Peyer's patch (tissue), 4 donors: ENCODE measurements around the gene SEMA5A. TPM values are rescaled to one million over a fixed set of nuclear protein-coding genes. Genes with fewer than 3 reads are reported as not detected.

Source experiments
- DNase-seq, 3 donors: peaks; one replicate each; pipeline ENCODE4 v3.0.0-alpha.2; 2017 to 2019
- H3K27ac ChIP-seq, 4 donors: fragments of 200-600 bp; sonication (generic); one replicate each; pipeline ENCODE4 v1.5.1; 2016 to 2019
- H3K27me3 ChIP-seq, 2 donors: fragments of 200-600 bp; sonication (generic); one replicate each; pipeline ENCODE4 v1.5.1; 2019
- H3K36me3 ChIP-seq, 3 donors: fragments of 200-600 bp; sonication (generic); one replicate each; pipeline ENCODE4 v1.5.1; 2016 to 2019
- H3K4me1 ChIP-seq, 4 donors: fragments of 200-600 bp; sonication (generic); one replicate each; pipeline ENCODE4 v1.5.1; 2016 to 2019
- H3K4me3 ChIP-seq, 4 donors: fragments of 200-600 bp; sonication (generic); 1 replicate in 3 of 4; 2 replicates in 1 of 4; pipeline ENCODE4 v1.5.1; 2016 to 2019; ENCODE audit warnings: mild to moderate bottlenecking in 1 of 4
- H3K9me3 ChIP-seq, 4 donors: fragments of 200-600 bp; sonication (generic); one replicate each; pipeline ENCODE4 v1.5.1; 2016 to 2019; ENCODE audit warnings: mild to moderate bottlenecking in 1 of 4
- POLR2A ChIP-seq, 2 donors: fragments of 450-650 bp; IDR thresholded peaks; one replicate each; pipeline ENCODE4 v1.5.1; 2017; ENCODE audit warnings: antibody characterized with exemption in 2 of 2, mild to moderate bottlenecking in 2 of 2, moderate library complexity in 2 of 2
- total RNA-seq, 4 donors: library from RNA; depleted of rRNA; stranded (reverse); fragments of >200 nt; gene quantifications; one replicate each; pipeline ENCODE4 v1.1.0, GENCODE V29; 2016
- TF ChIP-seq, protein P1 (sequence below), 6 experiments: fragments of 450-650 bp in 4 of 6; fragments of 200-600 bp in 2 of 6; sonication (generic) in 1 of 6; IDR thresholded peaks; one replicate each; pipeline ENCODE4 v1.5.1; 2017 to 2019; ENCODE audit warnings: antibody characterized with exemption in 6 of 6, mild to moderate bottlenecking in 3 of 6, moderate library complexity in 1 of 6

Gene SEMA5A
- total RNA-seq, 4 donors from 2014 or later = 11.6 to 22.5 (median 18.2) TPM

DNA sequence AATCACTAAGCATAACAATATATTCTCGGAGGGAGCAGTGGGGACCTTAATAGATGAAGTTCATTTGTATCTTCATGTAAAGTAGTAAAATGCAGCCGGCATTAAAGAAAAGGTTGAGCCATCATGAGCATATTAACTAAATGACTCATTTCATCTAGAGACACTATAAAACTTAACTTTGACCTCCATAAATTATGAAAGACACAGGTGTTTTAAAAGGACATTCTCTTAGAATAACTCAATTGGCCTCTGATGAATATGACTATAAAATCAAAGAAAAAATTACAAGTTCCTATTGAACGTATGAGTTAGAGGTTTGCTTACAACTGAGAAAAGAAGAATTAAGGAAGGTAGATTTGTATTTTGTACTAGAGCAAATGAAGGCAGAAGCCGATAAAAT lies 220.3 kb downstream of the SEMA5A start:
- Histone ChIP-seq H3K4me3 (no peak overlapping the region), H3K27ac (peak overlapping the region in 2 of 4 donors; percentile 23 to 38), H3K36me3 (no peaks in the 10 kb centered on the region), H3K9me3 (no peaks in the 10 kb centered on the region), H3K4me1 (peaks cover 0 to 10% (median 0%) of the 10 kb centered on the region in 4 donors), H3K27me3 (no peaks in the 10 kb centered on the region)
- no peak for DNase-seq
- TF ChIP-seq, protein P1, sequence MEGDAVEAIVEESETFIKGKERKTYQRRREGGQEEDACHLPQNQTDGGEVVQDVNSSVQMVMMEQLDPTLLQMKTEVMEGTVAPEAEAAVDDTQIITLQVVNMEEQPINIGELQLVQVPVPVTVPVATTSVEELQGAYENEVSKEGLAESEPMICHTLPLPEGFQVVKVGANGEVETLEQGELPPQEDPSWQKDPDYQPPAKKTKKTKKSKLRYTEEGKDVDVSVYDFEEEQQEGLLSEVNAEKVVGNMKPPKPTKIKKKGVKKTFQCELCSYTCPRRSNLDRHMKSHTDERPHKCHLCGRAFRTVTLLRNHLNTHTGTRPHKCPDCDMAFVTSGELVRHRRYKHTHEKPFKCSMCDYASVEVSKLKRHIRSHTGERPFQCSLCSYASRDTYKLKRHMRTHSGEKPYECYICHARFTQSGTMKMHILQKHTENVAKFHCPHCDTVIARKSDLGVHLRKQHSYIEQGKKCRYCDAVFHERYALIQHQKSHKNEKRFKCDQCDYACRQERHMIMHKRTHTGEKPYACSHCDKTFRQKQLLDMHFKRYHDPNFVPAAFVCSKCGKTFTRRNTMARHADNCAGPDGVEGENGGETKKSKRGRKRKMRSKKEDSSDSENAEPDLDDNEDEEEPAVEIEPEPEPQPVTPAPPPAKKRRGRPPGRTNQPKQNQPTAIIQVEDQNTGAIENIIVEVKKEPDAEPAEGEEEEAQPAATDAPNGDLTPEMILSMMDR (IDR thresholded peaks at IDR 0.05) = no peak
- TF ChIP-seq POLR2A (IDR thresholded peaks at IDR 0.05) = no peak

DNA sequence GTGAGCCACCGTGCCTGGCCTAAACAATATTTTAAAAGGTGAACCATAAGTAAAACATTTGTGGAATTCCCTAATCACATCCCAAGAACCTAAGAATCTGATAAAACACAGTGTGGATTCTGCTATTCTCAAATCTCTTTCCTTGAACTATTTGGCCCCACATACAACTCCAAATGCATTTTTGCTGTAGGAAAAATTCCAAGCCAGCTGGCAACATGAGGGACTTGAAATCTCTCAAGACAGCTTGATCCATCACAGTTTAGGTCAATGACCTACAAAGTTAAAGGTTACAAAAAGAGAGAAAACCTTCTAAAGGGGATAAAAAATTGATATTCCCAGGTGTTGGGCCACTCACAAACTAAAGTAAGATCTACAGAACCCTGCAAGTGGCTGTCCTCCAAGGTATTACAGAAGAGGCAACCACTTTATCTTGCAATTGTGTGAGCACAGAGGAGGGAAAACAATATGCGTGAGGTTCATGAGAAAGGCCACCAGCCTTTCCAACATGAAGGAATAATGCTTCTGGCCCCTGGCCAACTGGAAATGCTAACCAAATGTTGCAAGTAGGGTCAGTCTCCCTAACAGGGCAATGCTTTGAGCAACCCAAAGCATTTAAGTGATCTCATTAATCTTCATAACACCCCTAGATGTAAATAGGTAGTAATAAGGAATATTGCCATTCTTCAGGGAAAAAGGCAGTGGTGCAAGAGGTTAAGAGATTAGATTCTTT lies 221.4 kb downstream of the SEMA5A start:
- TF ChIP-seq POLR2A (IDR thresholded peaks at IDR 0.05) = no peak
- TF ChIP-seq, protein P1 (IDR thresholded peaks at IDR 0.05) = no peak
- H3K9me3 ChIP-seq = no peaks in the 10 kb centered on the region
- no peaks in the 10 kb centered on the region for H3K36me3 ChIP-seq
- no peak overlapping the region for H3K27ac ChIP-seq
- H3K27me3 ChIP-seq = no peaks in the 10 kb centered on the region
- H3K4me1 ChIP-seq = peaks cover 0 to 10% (median 0%) of the 10 kb centered on the region in 4 donors
- no peak overlapping the region for H3K4me3 ChIP-seq
- no peak for DNase-seq

DNA sequence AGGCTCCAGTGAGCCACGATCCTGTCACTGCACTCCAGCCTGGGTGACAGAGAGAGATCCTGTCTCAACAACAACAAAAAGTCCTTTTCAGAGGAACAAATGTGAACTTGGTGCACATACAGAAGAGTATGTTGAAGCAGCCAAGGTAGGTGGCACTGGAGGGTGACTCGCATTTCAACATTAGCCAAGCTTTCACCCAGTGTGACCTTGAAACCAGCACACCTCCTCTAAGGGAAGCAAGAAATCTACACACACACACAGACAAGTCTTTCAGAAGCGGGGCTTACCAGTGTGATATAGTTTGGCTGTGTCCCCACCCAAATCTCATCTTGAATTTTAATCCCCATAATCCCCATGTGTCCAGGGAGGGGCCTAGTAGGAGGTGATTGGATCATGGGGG lies 225.2 kb downstream of the SEMA5A start:
- Histone ChIP-seq H3K27me3 (no peaks in the 10 kb centered on the region), H3K36me3 (no peaks in the 10 kb centered on the region), H3K4me3 (no peak overlapping the region), H3K9me3 (no peaks in the 10 kb centered on the region), H3K4me1 (peaks cover 0 to 10% (median 0%) of the 10 kb centered on the region in 4 donors), H3K27ac (no peak overlapping the region)
- TF ChIP-seq, protein P1 (IDR thresholded peaks at IDR 0.05) = no peak
- TF ChIP-seq POLR2A (IDR thresholded peaks at IDR 0.05) = no peak
- DNase-seq = no peak

DNA sequence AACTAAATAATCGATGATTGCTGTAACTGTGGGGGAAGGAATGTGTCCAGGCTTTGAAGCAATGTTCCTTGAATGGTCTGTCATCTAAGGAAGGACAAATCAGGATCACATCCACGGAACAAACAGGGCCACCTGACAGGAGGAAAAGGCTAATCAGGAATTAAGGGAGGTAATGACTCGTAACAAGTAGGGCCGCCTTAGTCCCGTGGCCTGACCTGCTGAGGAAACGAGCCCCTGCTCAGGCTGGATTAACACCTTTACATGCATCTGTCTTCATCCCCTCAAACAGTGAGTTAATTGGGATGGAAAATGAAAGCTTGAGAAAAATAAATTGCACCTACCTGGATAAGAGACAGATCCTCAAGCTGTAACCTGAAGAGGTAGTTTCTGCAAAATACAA lies 227.8 kb downstream of the SEMA5A start:
- Histone ChIP-seq H3K9me3 (no peaks in the 10 kb centered on the region), H3K27me3 (no peaks in the 10 kb centered on the region), H3K27ac (no peak overlapping the region), H3K4me1 (no peaks in the 10 kb centered on the region), H3K36me3 (no peaks in the 10 kb centered on the region), H3K4me3 (no peak overlapping the region)
- TF ChIP-seq, protein P1 (IDR thresholded peaks at IDR 0.05) = no peak
- no peak for TF ChIP-seq POLR2A (IDR thresholded peaks at IDR 0.05)
- DNase-seq = no peak

DNA sequence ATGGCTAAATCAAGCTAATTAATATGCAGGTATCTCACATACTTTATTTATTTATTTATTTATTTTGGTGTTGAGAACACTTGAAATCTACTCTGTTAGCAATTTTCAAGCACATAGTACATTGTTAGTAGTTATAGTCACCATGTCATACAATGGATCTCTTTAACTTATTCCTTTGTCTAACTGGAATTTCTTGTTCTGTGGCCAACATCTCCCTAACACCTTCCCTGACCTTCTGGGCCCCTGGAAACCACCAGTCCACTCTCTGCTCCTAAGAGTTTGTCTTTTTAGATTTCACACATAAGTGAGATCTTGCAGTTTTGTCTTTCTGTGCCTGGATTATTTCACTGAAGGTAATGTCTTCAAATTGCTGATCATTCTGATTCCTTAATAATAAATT lies 229.1 kb downstream of the SEMA5A start:
- no peak for TF ChIP-seq POLR2A (IDR thresholded peaks at IDR 0.05)
- TF ChIP-seq, protein P1 (IDR thresholded peaks at IDR 0.05) = no peak
- H3K4me3 ChIP-seq = no peak overlapping the region
- H3K4me1 ChIP-seq = no peaks in the 10 kb centered on the region
- H3K27ac ChIP-seq = no peak overlapping the region
- DNase-seq = no peak
- H3K27me3 ChIP-seq = no peaks in the 10 kb centered on the region
- H3K9me3 ChIP-seq = no peaks in the 10 kb centered on the region
- no peaks in the 10 kb centered on the region for H3K36me3 ChIP-seq
